Liver (tissue), 9 donors: ENCODE results near the gene TSHZ3. TPM values are rescaled to one million over a fixed set of nuclear protein-coding genes. Genes with fewer than 3 reads are reported as not detected.

ENCODE experiments used
- DNase-seq: peaks from one replicate; pipeline ENCODE4 v3.0.0-alpha.2; 2017; ENCODE audit warnings: low spot score
- H3K27ac ChIP-seq, 2 donors: one replicate each; pipeline ENCODE4 v1.7.0; 2013; ENCODE audit warnings: inconsistent platforms in 2 of 2, low read length in 2 of 2, control low read depth in 1 of 2, low read depth in 1 of 2, mild to moderate bottlenecking in 1 of 2
- H3K27me3 ChIP-seq, 4 donors: one replicate each; pipeline versions ENCODE4 v1.6.1 to v1.7.0; 2013; ENCODE audit warnings: low read length in 3 of 4, inconsistent platforms in 1 of 4, mild to moderate bottlenecking in 1 of 4, moderate library complexity in 1 of 4; ENCODE audit not compliant: control insufficient read depth in 4 of 4, insufficient read depth in 4 of 4
- H3K36me3 ChIP-seq, 4 donors: one replicate each; pipeline versions ENCODE4 v1.6.1 to v1.7.0; 2013; ENCODE audit warnings: low read length in 3 of 4, mild to moderate bottlenecking in 3 of 4, low read depth in 1 of 4, moderate library complexity in 1 of 4; ENCODE audit not compliant: control insufficient read depth in 4 of 4, insufficient read depth in 3 of 4
- H3K4me1 ChIP-seq, 4 donors: one replicate each; pipeline versions ENCODE4 v1.6.1 to v1.7.0; 2013; ENCODE audit warnings: low read length in 3 of 4, mild to moderate bottlenecking in 3 of 4, moderate library complexity in 1 of 4; ENCODE audit not compliant: control insufficient read depth in 4 of 4, insufficient read depth in 4 of 4
- H3K4me3 ChIP-seq, 3 donors: one replicate each; pipeline versions ENCODE4 v1.6.1 to v1.7.0; 2013; ENCODE audit warnings: low read length in 3 of 3, control low read depth in 1 of 3, low read depth in 1 of 3, mild to moderate bottlenecking in 1 of 3
- H3K9ac ChIP-seq, 2 donors: one replicate each; pipeline ENCODE4 v1.7.0; 2013; ENCODE audit warnings: low read length in 2 of 2, mild to moderate bottlenecking in 2 of 2, moderate library complexity in 2 of 2, control low read depth in 1 of 2, low read depth in 1 of 2
- H3K9me3 ChIP-seq, 4 donors: one replicate each; pipeline versions ENCODE4 v1.6.1 to v1.7.0; 2013; ENCODE audit warnings: low read length in 3 of 4; ENCODE audit not compliant: control insufficient read depth in 4 of 4
- ATF3 ChIP-seq: IDR thresholded peaks from 2 replicates; pipeline ENCODE4 v1.6.1; 2016; ENCODE audit warnings: antibody characterized with exemption
- CTCF ChIP-seq: fragments of 150-350 bp; IDR thresholded peaks from 2 replicates; pipeline ENCODE4 v1.5.1; 2017; ENCODE audit warnings: improper control_type of control experiment, low read depth, low read length; ENCODE audit not compliant: missing input control
- EGR1 ChIP-seq, 2 donors: IDR thresholded peaks; 2 replicates each; pipeline ENCODE4 v1.6.1; 2016 to 2018; ENCODE audit warnings: antibody characterized with exemption in 2 of 2, low read depth in 2 of 2
- FOXA1 ChIP-seq: IDR thresholded peaks from 2 replicates; pipeline ENCODE4 v1.6.1; 2016; ENCODE audit warnings: antibody characterized with exemption
- FOXA2 ChIP-seq: IDR thresholded peaks from 2 replicates; pipeline ENCODE4 v1.6.1; 2016; ENCODE audit warnings: antibody characterized with exemption
- GABPA ChIP-seq, 2 donors: IDR thresholded peaks in 1 of 2; conservative IDR thresholded peaks in 1 of 2; 2 replicates each; pipeline ENCODE4 v1.6.1; 2016; ENCODE audit warnings: antibody characterized with exemption in 2 of 2, mild to moderate bottlenecking in 1 of 2, moderate library complexity in 1 of 2
- HNF4A ChIP-seq, 2 donors: conservative IDR thresholded peaks; 2 replicates each; pipeline ENCODE4 v1.6.1; 2016; ENCODE audit warnings: antibody characterized with exemption in 2 of 2, mild to moderate bottlenecking in 2 of 2
- HNF4G ChIP-seq: IDR thresholded peaks from 2 replicates; pipeline ENCODE4 v1.6.1; 2016; ENCODE audit warnings: antibody characterized with exemption
- JUND ChIP-seq, 2 donors: IDR thresholded peaks; 2 replicates each; pipeline ENCODE4 v1.6.1; 2016; ENCODE audit warnings: antibody characterized with exemption in 2 of 2
- MAX ChIP-seq: IDR thresholded peaks from 2 replicates; pipeline ENCODE4 v1.6.1; 2016; ENCODE audit warnings: antibody characterized with exemption
- NR2F2 ChIP-seq: IDR thresholded peaks from 2 replicates; pipeline ENCODE4 v1.6.1; 2016; ENCODE audit warnings: antibody characterized with exemption
- RAD21 ChIP-seq, 2 donors: IDR thresholded peaks; 2 replicates each; pipeline ENCODE4 v1.6.1; 2016; ENCODE audit warnings: antibody characterized with exemption in 2 of 2, mild to moderate bottlenecking in 2 of 2
- REST ChIP-seq: IDR thresholded peaks from 2 replicates; pipeline ENCODE4 v1.6.1; 2016; ENCODE audit warnings: antibody characterized with exemption, mild to moderate bottlenecking
- RXRA ChIP-seq, 2 donors: IDR thresholded peaks; 2 replicates each; pipeline ENCODE4 v1.6.1; 2017 to 2018; ENCODE audit warnings: antibody characterized with exemption in 2 of 2, mild to moderate bottlenecking in 1 of 2
- SP1 ChIP-seq: IDR thresholded peaks from 2 replicates; pipeline ENCODE4 v1.6.1; 2018; ENCODE audit warnings: antibody characterized with exemption, mild to moderate bottlenecking
- TAF1 ChIP-seq: conservative IDR thresholded peaks from 2 replicates; pipeline ENCODE4 v1.6.1; 2016; ENCODE audit warnings: antibody characterized with exemption, mild to moderate bottlenecking
- YY1 ChIP-seq: IDR thresholded peaks from 2 replicates; pipeline ENCODE4 v1.6.1; 2016; ENCODE audit warnings: antibody characterized with exemption, mild to moderate bottlenecking
- ZBTB33 ChIP-seq: IDR thresholded peaks from 2 replicates; pipeline ENCODE4 v1.6.1; 2016; ENCODE audit warnings: antibody characterized with exemption
- WGBS: extraction: QIAGEN DNeasy Blood & Tissue Kit; methylation state at CpG from one replicate; pipeline ENCODE4 v1.1.7; 2013; 5-methylcytosine and 5-hydroxymethylcytosine counted together
- polyA plus RNA-seq, 2 donors: library from polyadenylated mRNA; stranded (reverse) in 1 of 2; unstranded in 1 of 2; fragments of 200-250 nt in 1 of 2; fragments of >200 nt in 1 of 2; fragmentation: Nextera tagmentation in 1 of 2; extraction: Ambion mirVana in 1 of 2; gene quantifications; one replicate each; pipeline versions ENCODE4 v1.2.1 to v1.2.3, GENCODE V29; 2013 to 2015
- total RNA-seq, 2 donors: library from RNA; depleted of rRNA; stranded (reverse); fragments of >200 nt; gene quantifications; one replicate each; pipeline ENCODE4 v1.2.3, GENCODE V29; 2014
- donor health status: healthy.
- donor health status: healthy.
- donor health status: healthy.
- donor health status: healthy.
- donor health status: healthy.

TSHZ3 gene
- total and polyA plus RNA-seq, 4 donors = 0.42 to 3.3 (median 0.68) TPM

- Histone ChIP-seq H3K4me1 (no peaks in the 10 kb centered on the region), H3K9ac (no peak overlapping the region), H3K4me3 (no peak overlapping the region), H3K27me3 (peaks cover 0 to 6% (median 0%) of the 10 kb centered on the region in 4 donors), H3K36me3 (no peaks in the 10 kb centered on the region), H3K9me3 (no peaks in the 10 kb centered on the region), H3K27ac (no peak overlapping the region)
- TF ChIP-seq ZBTB33 = no peak
- no peak for TF ChIP-seq GABPA (IDR thresholded peaks at IDR 0.05 in 1 of 2, conservative IDR thresholded peaks at IDR 0.05 in 1 of 2)
- no peak for TF ChIP-seq JUND (IDR thresholded peaks at IDR 0.05)
- TF ChIP-seq TAF1 = no peak
- no peak for TF ChIP-seq FOXA1
- TF ChIP-seq EGR1 (IDR thresholded peaks at IDR 0.05; ENCODE audit: low read depth in 2 of 2) = no peak
- TF ChIP-seq MAX = no peak
- TF ChIP-seq SP1 = no peak
- TF ChIP-seq NR2F2 = no peak
- TF ChIP-seq RAD21 (IDR thresholded peaks at IDR 0.05) = no peak
- TF ChIP-seq CTCF = no peak
- no peak for TF ChIP-seq YY1
- TF ChIP-seq REST = no peak
- no peak for TF ChIP-seq FOXA2
- TF ChIP-seq RXRA (IDR thresholded peaks at IDR 0.05) = no peak
- TF ChIP-seq HNF4G = no peak
- no peak for TF ChIP-seq HNF4A (conservative IDR thresholded peaks at IDR 0.05)
- TF ChIP-seq ATF3 = no peak
- WGBS = 88% methylated on average over 11 of the region's 11 CpGs
- DNase-seq = no peak
Measured at GRCh38 chr19:31325342-31325741, 23.9 kb downstream of the TSHZ3 start.
